GM23248 (cell line): ENCODE data around the gene ABL1.

Source experiments
- EZH2 ChIP-seq: fragments of 200-600 bp; sonication (generic); IDR thresholded peaks from 2 replicates; pipeline ENCODE4 v1.6.1; 2018; ENCODE audit warnings: antibody characterized with exemption, mild to moderate bottlenecking; ENCODE audit not compliant: insufficient read depth, poor library complexity, severe bottlenecking
- EZH2phosphoT487 ChIP-seq: fragments of 200-600 bp; sonication (generic); IDR thresholded peaks from 2 replicates; pipeline ENCODE4 v1.6.1; 2018; ENCODE audit warnings: antibody characterized with exemption, moderate library complexity, mild to moderate bottlenecking, low read depth; ENCODE audit not compliant: insufficient read depth

- no peak for TF ChIP-seq EZH2phosphoT487
- TF ChIP-seq EZH2, result no peak
These were observed 50.7 kb downstream of the ABL1 start for GRCh38 chr9:130885484-130886375.
